ENCODE data around the gene GALNT8. TPM values are rescaled to one million over a fixed set of nuclear protein-coding genes. Genes with fewer than 3 reads are reported as not detected.

The GALNT8 gene
- total and polyA plus RNA-seq, 2 of the 8 experiments (the other 6 are each of a cell fraction or from before 2014, with no cell fraction given) = 4.7 to 8.3 TPM

DNA sequence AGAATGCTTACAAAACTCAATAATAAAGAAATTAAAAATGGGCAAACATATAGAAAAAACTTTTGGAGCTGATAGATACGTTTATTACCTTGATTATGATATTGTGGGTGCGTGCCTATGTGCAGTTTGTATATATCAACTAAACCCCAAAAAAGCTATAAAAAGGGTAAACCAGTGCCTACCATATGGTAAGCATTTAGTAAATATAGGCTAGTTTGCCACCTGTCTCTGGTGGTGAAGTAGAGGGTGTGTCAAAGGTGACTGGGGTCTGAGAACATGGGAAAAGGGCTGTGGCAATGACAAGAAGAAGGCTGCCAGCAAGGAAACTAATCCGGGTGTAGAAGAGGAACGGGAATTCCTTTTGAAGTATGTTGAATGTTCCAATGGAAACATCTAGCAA lies 18.3 kb downstream of the GALNT8 start (continued):
- no peak for TF ChIP-seq CTBP2 (IDR thresholded peaks at IDR 0.05; ENCODE audit: borderline replicate concordance, insufficient read depth, insufficient read length, low read length)

Measured in H1 (cell line).